SK-MEL-5 (cell line): ENCODE measurements around the gene VEGFC. TPM values are rescaled to one million over a fixed set of nuclear protein-coding genes. Genes with fewer than 3 reads are reported as not detected.
A peak's percentile ranks its signal among the peaks of the same experiment; 100 is the strongest.

Source experiments
- DNase-seq: peaks from one replicate; pipeline ENCODE4 v3.0.0-alpha.2; 2016; ENCODE audit warnings: low read depth, low spot score
- in situ Hi-C: cut with HindIII; loops from 2 replicates; pipeline ENCODE4 v1.10.0; 2016; ENCODE audit warnings: low sequenced_read_pairs, high pct_unique_total_duplicates, low pct_unique_long_range_greater_than_20kb
- total RNA-seq: library from RNA; depleted of rRNA; stranded (reverse); fragments of >200 nt; shearing (Covaris generic); gene quantifications from 2 replicates; pipeline ENCODE4 v1.2.3, GENCODE V29; 2014

The VEGFC gene
- total RNA-seq, 1 experiment from 2014 or later, result 6.4 TPM

- peak; percentile 35 for DNase-seq
- in situ Hi-C loops, result no loop called here
Observed at GRCh38 chr4:176780995-176781738, 11.6 kb downstream of the VEGFC start.

GRCh38 chr4:176779421-176779820 is 13.3 kb downstream of the VEGFC start:
- no peak for DNase-seq
- in situ Hi-C loops, result no loop called here

- no peak for DNase-seq
- in situ Hi-C loops, result no loop called here
Observed at GRCh38 chr4:176778491-176778890, 14.2 kb downstream of the VEGFC start.

DNA sequence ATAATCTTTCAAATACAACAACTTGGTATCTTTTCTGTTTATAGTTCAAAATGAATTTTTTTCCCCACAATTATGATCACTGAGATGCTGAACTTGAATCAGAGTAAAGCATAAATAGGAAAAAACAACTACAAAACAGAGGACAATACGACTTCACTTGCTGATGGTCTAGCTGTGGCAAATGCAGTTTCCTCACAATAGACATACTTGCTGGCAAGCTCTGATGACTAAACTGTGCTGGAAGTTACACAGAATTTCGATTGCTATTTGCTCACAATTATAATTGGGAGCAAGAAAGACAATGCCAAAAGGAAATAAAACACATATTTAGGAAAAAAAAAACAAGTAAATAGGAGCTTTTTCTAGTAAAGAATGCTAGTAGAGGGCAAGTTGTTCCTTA is 14.7 kb downstream of the VEGFC start:
- in situ Hi-C loops, result no loop called here
- DNase-seq, result peak; percentile 13

GRCh38 chr4:176775338-176775737 is 17.4 kb downstream of the VEGFC start:
- in situ Hi-C loops, result no loop called here
- no peak for DNase-seq

- no peak for DNase-seq
- in situ Hi-C loops, result no loop called here
Observed at GRCh38 chr4:176774852-176775251, 17.9 kb downstream of the VEGFC start.

DNA sequence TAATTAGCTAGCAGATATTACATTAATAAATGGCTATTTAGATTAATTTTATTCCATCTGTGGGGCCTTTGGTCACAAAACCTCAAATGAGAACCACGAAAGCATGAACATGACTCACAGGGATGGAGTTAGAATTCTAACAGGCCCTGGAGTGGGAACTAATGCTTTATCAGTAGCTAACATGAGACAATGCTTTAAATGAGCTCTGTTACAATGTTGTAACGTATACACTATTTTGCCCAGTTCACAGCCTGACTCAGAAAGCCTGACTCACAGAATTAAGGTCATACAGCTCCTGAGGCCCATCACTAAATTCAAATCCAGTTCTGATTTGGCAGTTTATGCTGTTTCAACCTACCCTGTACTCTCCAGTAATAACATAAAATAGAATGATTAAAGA is 23.2 kb downstream of the VEGFC start:
- in situ Hi-C loops, result no loop called here
- peak; percentile 22 for DNase-seq

DNA sequence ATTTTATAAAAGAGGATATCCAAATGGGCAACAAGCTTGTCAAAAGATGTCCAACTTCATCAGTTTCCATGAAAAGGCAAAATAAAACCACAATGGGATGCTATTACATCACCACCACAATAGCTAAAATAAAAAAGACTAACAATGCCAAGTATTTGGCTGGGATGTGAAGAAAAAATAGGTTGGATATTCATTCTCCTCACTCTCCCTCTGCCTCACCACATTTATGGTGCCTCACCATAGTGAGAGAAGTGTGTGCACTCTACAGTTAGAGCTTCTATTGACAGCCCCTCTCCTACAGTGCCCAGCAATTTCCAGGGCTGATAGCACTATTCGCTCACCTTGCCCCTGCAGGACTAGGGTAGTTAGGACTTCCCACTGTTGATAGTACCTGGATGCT is 25.5 kb downstream of the VEGFC start:
- in situ Hi-C loops, result no loop called here

DNA sequence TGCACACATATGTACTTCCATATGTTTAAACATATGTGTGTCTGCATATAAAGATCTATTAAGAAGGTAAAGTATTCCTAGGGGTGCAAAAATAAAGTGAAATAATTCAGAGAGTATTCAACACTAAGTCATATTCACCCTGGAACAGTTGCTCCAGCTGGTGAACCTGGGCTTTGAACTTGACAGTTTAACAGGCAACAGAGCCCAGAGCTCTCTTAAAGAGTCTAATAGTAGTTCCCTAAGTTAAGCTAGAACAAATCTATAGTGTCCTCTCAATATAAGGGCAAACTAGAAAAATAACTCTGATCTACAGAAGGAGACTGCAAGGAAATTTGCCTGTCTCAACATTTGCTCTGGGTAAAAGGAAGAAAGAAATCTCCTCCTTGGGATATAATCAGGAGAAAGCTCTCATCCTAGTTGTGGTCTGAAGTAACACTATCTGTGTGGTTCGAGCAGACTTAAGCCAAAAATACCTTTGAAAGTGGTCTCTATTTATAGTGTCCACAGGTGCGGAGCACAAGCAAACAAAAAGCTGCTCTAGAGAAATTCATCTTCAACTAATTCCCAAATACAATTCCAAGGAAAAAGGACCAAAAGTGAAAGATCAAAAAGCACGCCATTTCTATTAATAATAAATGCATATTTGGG is 29.9 kb downstream of the VEGFC start:
- in situ Hi-C loops, result no loop called here
- DNase-seq, result no peak

More for the DNA sequence above, 25.5 kb downstream of the VEGFC start:
- DNase-seq, result no peak

DNA sequence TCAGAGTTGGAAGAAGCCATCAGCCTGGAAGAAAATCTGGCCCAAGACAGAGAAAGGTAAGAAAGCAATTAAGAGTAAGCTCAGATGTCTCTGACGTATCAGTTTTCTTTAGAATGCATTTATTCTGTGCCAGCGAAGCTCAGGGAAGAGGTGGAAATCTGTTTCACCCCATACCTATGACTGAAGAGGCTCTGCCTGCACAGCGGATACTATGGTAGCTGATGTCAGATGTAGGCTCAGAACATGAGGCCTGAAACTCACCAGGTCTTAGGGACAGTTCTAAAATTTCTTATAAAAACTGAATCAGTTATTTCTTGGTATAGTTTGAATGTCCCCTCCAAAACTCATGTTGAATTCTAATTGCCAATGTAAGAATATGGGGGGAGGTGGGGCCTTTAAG is 30.9 kb downstream of the VEGFC start:
- in situ Hi-C loops, result no loop called here
- no peak for DNase-seq

DNA sequence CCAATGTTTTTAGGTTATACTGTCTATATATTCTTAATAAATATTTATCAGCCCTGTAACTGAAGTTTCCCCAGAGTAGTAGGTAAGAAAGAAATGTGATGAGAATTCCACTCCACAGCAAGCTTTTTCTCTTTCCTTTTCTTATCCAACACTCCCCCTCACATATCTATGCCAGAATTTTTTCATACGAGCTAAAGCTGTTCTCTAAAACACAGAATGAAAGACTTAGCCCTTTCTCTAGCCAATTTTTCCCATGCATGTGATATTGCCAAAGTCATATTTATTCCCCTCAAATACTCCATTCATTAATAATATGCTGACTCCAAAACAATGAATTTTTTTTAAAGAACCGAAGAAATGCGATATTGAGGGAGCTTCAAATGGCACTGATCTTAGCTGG is 32.3 kb downstream of the VEGFC start:
- DNase-seq, result no peak
- in situ Hi-C loops, result no loop called here

DNA sequence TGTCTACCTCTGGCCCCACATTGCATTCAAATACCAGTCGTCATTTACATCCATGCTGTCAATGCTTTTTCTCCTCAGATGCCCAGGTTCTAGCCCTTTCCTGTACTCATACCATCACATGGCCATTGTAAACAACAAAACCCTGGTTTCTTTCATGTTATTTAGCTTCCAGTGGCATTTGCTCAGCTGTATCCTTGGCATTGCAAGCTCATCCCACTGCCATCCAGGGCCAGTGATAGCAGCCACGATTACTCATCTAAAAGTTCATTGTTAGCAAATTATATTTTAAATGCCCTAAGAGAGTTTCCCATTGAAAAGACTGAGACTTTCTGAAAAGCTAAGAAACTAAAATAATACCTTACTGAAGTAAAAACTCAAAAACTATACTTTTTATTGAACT is 34.0 kb downstream of the VEGFC start:
- DNase-seq, result no peak
- in situ Hi-C loops, result no loop called here

DNA sequence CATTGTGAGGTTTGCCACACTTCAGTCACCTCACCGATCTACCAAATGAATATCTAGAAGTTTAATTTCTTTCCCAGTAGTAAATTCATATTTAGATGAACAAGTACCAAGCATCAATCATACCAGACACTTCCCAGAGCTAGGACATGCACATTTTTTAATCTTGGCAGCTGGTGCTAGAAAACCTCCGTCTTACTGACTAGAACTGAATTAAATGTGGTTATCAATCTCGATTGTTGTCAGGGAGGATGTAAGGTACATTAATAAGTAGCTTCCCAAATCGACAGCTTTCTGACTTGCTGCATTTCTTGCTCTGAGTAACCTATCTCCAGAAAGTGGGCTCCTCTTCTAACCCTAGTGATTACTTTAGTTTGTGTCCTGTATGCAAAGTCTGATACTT is 34.4 kb downstream of the VEGFC start:
- in situ Hi-C loops, result no loop called here
- DNase-seq, result no peak

GRCh38 chr4:176755613-176756012 is 37.1 kb downstream of the VEGFC start:
- no peak for DNase-seq
- in situ Hi-C loops, result no loop called here

- in situ Hi-C loops, result no loop called here
- DNase-seq, result no peak
Observed at GRCh38 chr4:176755001-176755400, 37.7 kb downstream of the VEGFC start.

DNA sequence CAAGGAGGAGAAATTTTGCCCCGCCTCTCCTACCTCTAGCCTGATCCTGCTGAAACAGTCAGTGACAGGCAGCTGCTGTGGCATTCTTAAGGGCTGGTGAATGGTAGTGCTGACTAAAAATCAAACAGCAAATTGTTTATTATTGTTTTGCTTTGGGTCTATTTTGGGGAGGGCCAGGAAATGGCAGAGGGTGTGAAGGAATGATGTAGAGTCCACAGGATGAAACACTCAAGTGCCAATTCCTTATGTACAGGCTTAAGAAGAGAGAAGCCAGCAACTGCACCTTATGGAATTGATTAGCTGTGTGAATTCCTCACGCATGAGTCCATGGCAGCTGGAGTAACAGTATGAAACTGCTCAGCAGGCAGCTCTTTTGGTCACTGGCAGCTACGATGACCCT is 39.7 kb downstream of the VEGFC start:
- peak; percentile 1 for DNase-seq
- in situ Hi-C loops, result no loop called here

DNA sequence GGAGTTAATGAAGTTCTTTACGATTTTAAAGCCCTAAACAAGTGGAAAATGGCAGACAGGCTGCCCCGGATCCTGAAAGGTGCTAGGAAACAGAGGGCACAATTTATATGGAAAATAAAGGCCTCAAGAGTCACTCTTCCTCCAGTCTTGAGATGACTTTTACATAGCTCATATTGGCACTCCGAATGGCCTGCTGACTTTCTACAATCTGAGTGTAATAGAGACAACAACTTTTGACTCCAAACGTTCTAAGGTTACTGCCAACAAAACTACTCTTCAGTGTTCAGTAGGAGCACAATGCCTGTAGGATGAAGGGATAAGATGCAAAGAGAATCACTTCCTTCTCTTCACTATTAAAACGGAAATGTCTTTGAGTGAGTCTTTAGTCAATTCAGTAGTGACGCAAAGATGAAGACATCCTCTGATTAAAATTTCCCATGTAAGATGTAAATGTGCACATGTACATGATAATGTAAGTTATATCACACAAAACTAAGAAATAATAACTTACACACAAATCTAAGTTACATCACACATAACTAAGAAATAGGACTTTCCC is 40.5 kb downstream of the VEGFC start:
- no peak for DNase-seq
- in situ Hi-C loops, result no loop called here

- no peak for DNase-seq
- in situ Hi-C loops, result no loop called here
Observed at GRCh38 chr4:176751061-176751460, 41.7 kb downstream of the VEGFC start.

- no peak for DNase-seq
Observed at GRCh38 chr4:176746846-176747245, 45.9 kb downstream of the VEGFC start.

More at GRCh38 chr4:176746846-176747245, 45.9 kb downstream of the VEGFC start:
- in situ Hi-C loops, result no loop called here
